ENCODE measurements around the gene RAET1G.
"Not testable (repeated sequence)": the region's sequence is repeated elsewhere in the genome, so short reads cannot be mapped to it uniquely, and the experiment has no call there.

- TF ChIP-seq CTCF, POLR2A (IDR thresholded peaks at IDR 0.05): not testable (repeated sequence)
Observed at GRCh38 chr6:149959806-149960205, 36.9 kb upstream of the RAET1G start.
